SU-DHL-6 (cell line): Measurements from ENCODE around the gene DPYSL5.

Experiments used
- CTCF ChIP-seq: fragments of 200-600 bp; sonication (generic); IDR thresholded peaks from one replicate; pipeline ENCODE4 v1.5.1; 2017; ENCODE audit warnings: antibody characterized with exemption, mild to moderate bottlenecking, low read length, moderate library complexity; ENCODE audit not compliant: insufficient read depth, poor library complexity, severe bottlenecking
- EZH2phosphoT487 ChIP-seq: fragments of 200-600 bp; sonication (generic), shearing (Covaris generic); conservative IDR thresholded peaks from 2 replicates; pipeline ENCODE4 v1.6.1; 2018; ENCODE audit warnings: mild to moderate bottlenecking, antibody characterized with exemption, low read length, moderate library complexity, mixed read lengths

- no peak for TF ChIP-seq CTCF
- TF ChIP-seq EZH2phosphoT487: no peak
These were observed 50.6 kb downstream of the DPYSL5 start for GRCh38 chr2:26898480-26899078.
